Measurements from ENCODE around the gene TMEM108.

TMEM108 gene

GRCh38 chr3:133271042-133271441 lies 232.9 kb downstream of the TMEM108 start:
- no peak overlapping the region for H3K4me3 ChIP-seq (ENCODE audit: low read depth, low read length)
- TF ChIP-seq CTCF (IDR thresholded peaks at IDR 0.05; ENCODE audit: low read depth, low read length) = no peak
- DNase-seq (ENCODE audit: low read depth) = no peak

GRCh38 chr3:133271539-133271938 lies 233.3 kb downstream of the TMEM108 start:
- DNase-seq (ENCODE audit: low read depth) = no peak
- H3K4me3 ChIP-seq (ENCODE audit: low read depth, low read length) = no peak overlapping the region
- TF ChIP-seq MYC (IDR thresholded peaks at IDR 0.05; ENCODE audit: low read depth, low read length) (no peak), MAX (IDR thresholded peaks at IDR 0.05; ENCODE audit: low read depth, low read length) (no peak), POLR2A (IDR thresholded peaks at IDR 0.05; ENCODE audit: extremely low read depth, insufficient read length) (no peak), CTCF (IDR thresholded peaks at IDR 0.05; ENCODE audit: low read depth, low read length) (no peak)

- TF ChIP-seq CTCF (IDR thresholded peaks at IDR 0.05; ENCODE audit: low read depth, low read length) = no peak
- TF ChIP-seq MYC (IDR thresholded peaks at IDR 0.05; ENCODE audit: low read depth, low read length) = no peak
- no peak for TF ChIP-seq MAX (IDR thresholded peaks at IDR 0.05; ENCODE audit: low read depth, low read length)
- TF ChIP-seq POLR2A (IDR thresholded peaks at IDR 0.05; ENCODE audit: extremely low read depth, insufficient read length) = no peak
- H3K4me3 ChIP-seq (ENCODE audit: low read depth, low read length) = no peak overlapping the region
- no peak for DNase-seq (ENCODE audit: low read depth)
Measured at GRCh38 chr3:133273346-133273745, 235.2 kb downstream of the TMEM108 start.

- DNase-seq (ENCODE audit: low read depth) = no peak
- TF ChIP-seq MAX (IDR thresholded peaks at IDR 0.05; ENCODE audit: low read depth, low read length) = no peak
- TF ChIP-seq MYC (IDR thresholded peaks at IDR 0.05; ENCODE audit: low read depth, low read length) = no peak
- no peak for TF ChIP-seq POLR2A (IDR thresholded peaks at IDR 0.05; ENCODE audit: extremely low read depth, insufficient read length)
- no peak for TF ChIP-seq CTCF (IDR thresholded peaks at IDR 0.05; ENCODE audit: low read depth, low read length)
- H3K4me3 ChIP-seq (ENCODE audit: low read depth, low read length) = no peak overlapping the region
Measured at GRCh38 chr3:133274477-133274876, 236.3 kb downstream of the TMEM108 start.

- no peak for TF ChIP-seq POLR2A (IDR thresholded peaks at IDR 0.05; ENCODE audit: extremely low read depth, insufficient read length)
- H3K4me3 ChIP-seq (ENCODE audit: low read depth, low read length) = no peak overlapping the region
- DNase-seq (ENCODE audit: low read depth) = no peak
Measured at GRCh38 chr3:133276594-133276993, 238.4 kb downstream of the TMEM108 start.

GRCh38 chr3:133277813-133278212 lies 239.6 kb downstream of the TMEM108 start:
- no peak overlapping the region for H3K4me3 ChIP-seq (ENCODE audit: low read depth, low read length)
- TF ChIP-seq POLR2A (IDR thresholded peaks at IDR 0.05; ENCODE audit: extremely low read depth, insufficient read length) (no peak), MYC (IDR thresholded peaks at IDR 0.05; ENCODE audit: low read depth, low read length) (no peak), CTCF (IDR thresholded peaks at IDR 0.05; ENCODE audit: low read depth, low read length) (no peak), MAX (IDR thresholded peaks at IDR 0.05; ENCODE audit: low read depth, low read length) (no peak)
- no peak for DNase-seq (ENCODE audit: low read depth)

Measured in NB4 (cell line).